Measurements from ENCODE around the gene CCNG2.

DNA sequence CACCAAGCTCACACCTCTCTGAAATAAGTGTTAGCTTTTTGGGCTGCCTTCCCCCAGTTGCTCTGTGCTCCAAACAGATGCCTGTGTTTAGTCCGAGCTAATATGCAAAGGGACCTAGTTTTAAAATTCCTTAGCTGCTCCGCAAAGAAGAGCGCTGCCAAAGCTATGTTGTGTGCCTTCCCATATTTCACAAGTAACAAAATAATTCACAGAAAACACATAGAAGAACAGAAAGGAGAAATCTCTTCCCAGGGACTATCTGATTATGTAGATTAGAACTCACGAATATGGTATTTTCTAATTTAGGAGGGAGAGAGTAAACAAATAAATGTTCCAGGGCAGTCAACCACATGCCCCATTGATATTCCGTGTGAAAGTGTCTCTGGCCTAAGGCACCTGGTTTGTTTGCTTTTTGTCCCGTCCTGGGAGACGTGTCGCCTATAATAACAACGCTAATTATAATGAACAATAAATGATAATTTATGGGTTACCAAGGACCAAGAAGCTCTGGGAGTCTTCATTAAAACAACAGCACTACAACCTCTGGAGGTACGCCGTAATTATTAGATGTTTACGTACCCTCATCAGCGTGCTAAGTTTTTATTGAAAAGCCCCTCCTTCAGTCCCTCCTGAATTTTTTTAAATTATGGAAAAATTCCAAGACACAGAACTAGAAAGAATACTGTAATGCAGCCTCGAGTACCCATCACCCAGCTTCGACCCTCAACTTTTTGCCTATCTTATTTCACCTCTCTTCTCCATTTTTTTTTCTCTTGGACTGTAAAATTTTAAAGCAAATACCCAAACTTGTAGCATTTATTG is 1.2 kb upstream of the CCNG2 start:
- TF ChIP-seq, protein P1, sequence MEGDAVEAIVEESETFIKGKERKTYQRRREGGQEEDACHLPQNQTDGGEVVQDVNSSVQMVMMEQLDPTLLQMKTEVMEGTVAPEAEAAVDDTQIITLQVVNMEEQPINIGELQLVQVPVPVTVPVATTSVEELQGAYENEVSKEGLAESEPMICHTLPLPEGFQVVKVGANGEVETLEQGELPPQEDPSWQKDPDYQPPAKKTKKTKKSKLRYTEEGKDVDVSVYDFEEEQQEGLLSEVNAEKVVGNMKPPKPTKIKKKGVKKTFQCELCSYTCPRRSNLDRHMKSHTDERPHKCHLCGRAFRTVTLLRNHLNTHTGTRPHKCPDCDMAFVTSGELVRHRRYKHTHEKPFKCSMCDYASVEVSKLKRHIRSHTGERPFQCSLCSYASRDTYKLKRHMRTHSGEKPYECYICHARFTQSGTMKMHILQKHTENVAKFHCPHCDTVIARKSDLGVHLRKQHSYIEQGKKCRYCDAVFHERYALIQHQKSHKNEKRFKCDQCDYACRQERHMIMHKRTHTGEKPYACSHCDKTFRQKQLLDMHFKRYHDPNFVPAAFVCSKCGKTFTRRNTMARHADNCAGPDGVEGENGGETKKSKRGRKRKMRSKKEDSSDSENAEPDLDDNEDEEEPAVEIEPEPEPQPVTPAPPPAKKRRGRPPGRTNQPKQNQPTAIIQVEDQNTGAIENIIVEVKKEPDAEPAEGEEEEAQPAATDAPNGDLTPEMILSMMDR (IDR thresholded peaks at IDR 0.05; ENCODE audit: low read depth, low read length): no peak
- TF ChIP-seq POLR2A (IDR thresholded peaks at IDR 0.05; ENCODE audit: extremely low read depth, insufficient read length) (no peak), MYC (IDR thresholded peaks at IDR 0.05; ENCODE audit: low read depth, low read length) (no peak)
- TF ChIP-seq, protein P2, sequence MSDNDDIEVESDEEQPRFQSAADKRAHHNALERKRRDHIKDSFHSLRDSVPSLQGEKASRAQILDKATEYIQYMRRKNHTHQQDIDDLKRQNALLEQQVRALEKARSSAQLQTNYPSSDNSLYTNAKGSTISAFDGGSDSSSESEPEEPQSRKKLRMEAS (IDR thresholded peaks at IDR 0.05; ENCODE audit: low read depth, low read length): no peak

All from NB4 (cell line).